H1 (cell line): ENCODE results near the gene SERTAD2. TPM values are rescaled to one million over a fixed set of nuclear protein-coding genes. Genes with fewer than 3 reads are reported as not detected.

Source experiments
- CTCF ChIA-PET: fragments of 300-600 bp; sonication (Branson Sonifier 250); formaldehyde crosslinking; loops from one replicate; lab custom pipeline; 2021; ENCODE audit not compliant: partially characterized antibody; lab: Charles Lee
- POLR2A ChIA-PET: fragments of 300-600 bp; sonication (Branson Sonifier 250); formaldehyde crosslinking; loops from one replicate; lab custom pipeline; 2021; ENCODE audit warnings: inconsistent platforms; ENCODE audit not compliant: partially characterized antibody; lab: Charles Lee
- DNase-seq, 2 experiments: peaks; one replicate each; pipeline versions ENCODE4 v3.0.0 to v3.0.0-alpha.2; 2010 to 2022; ENCODE audit warnings: low spot score in 2 of 2, low read depth in 1 of 2, mixed read lengths in 1 of 2
- FAIRE-seq: peaks from 2 replicates; lab custom pipeline; 2011; peaks lifted over from hg19 to GRCh38; lab: Jason Lieb, UNC
- H2AFZ ChIP-seq: 2 replicates; pipeline ENCODE4 v1.8.1; 2012; ENCODE audit warnings: low read length, inconsistent platforms
- H2AK5ac ChIP-seq: 2 replicates; pipeline ENCODE4 v1.6.1; 2013; ENCODE audit warnings: low read depth, low read length
- H2BK120ac ChIP-seq: replicated peaks from 2 replicates; pipeline ENCODE3; 2013; ENCODE audit warnings: low read depth, low read length, inconsistent platforms
- H2BK12ac ChIP-seq: 2 replicates; pipeline ENCODE4 v1.6.1; 2013; ENCODE audit warnings: low read depth, low read length
- H2BK15ac ChIP-seq: 2 replicates; pipeline ENCODE4 v1.6.1; 2013; ENCODE audit warnings: low read length
- H2BK20ac ChIP-seq: 2 replicates; pipeline ENCODE4 v1.6.1; 2013; ENCODE audit warnings: low read length
- H2BK5ac ChIP-seq: 2 replicates; pipeline ENCODE4 v1.6.1; 2013; ENCODE audit warnings: low read depth, low read length
- H3K14ac ChIP-seq: 2 replicates; pipeline ENCODE4 v1.6.1; 2013; ENCODE audit warnings: inconsistent platforms; ENCODE audit not compliant: insufficient read length
- H3K18ac ChIP-seq: 2 replicates; pipeline ENCODE4 v1.6.1; 2013; ENCODE audit warnings: low read length; ENCODE audit errors: extremely low read depth
- H3K23ac ChIP-seq: 2 replicates; pipeline ENCODE4 v1.6.1; 2013; ENCODE audit warnings: inconsistent platforms; ENCODE audit not compliant: insufficient read length
- H3K23me2 ChIP-seq: 2 replicates; pipeline ENCODE4 v1.6.1; 2013; ENCODE audit warnings: low read depth, low read length
- H3K27ac ChIP-seq: 2 replicates; pipeline ENCODE4 v1.6.1; 2011; ENCODE audit warnings: low read depth, low read length, inconsistent platforms
- H3K27me3 ChIP-seq, 4 experiments: replicated peaks in 1 of 4; 1 replicate in 1 of 4; 2 replicates in 3 of 4; pipeline versions ENCODE4 v1.6.1 to v1.8.1; 2011 to 2013; ENCODE audit warnings: low read length in 3 of 4, mild to moderate bottlenecking in 3 of 4, inconsistent platforms in 2 of 4, mixed read lengths in 2 of 4, moderate library complexity in 1 of 4; ENCODE audit not compliant: control insufficient read depth in 3 of 4, insufficient read depth in 3 of 4; ENCODE audit errors: extremely low read depth in 1 of 4
- H3K36me3 ChIP-seq, 4 experiments: 2 replicates each; pipeline versions ENCODE4 v1.6.1 to v1.8.1; 2011 to 2013; ENCODE audit warnings: mild to moderate bottlenecking in 4 of 4, low read length in 3 of 4, moderate library complexity in 2 of 4, control low read depth in 1 of 4, inconsistent platforms in 1 of 4; ENCODE audit not compliant: insufficient read depth in 4 of 4, control insufficient read depth in 2 of 4
- H3K4ac ChIP-seq: replicated peaks from 2 replicates; pipeline ENCODE3; 2013; ENCODE audit warnings: low read length, low read depth, mixed read lengths, inconsistent platforms; ENCODE audit not compliant: insufficient read length
- H3K4me1 ChIP-seq, 4 experiments: replicated peaks in 1 of 4; 1 replicate in 1 of 4; 2 replicates in 3 of 4; pipeline versions ENCODE4 v1.6.1 to v1.8.1; 2011 to 2013; ENCODE audit warnings: low read length in 3 of 4, inconsistent platforms in 2 of 4, mixed read lengths in 1 of 4; ENCODE audit not compliant: insufficient read depth in 4 of 4, control insufficient read depth in 3 of 4
- H3K4me2 ChIP-seq, 2 experiments: 2 replicates each; pipeline versions ENCODE4 v1.6.1 to v1.8.1; 2011 to 2013; ENCODE audit warnings: low read depth in 2 of 2, low read length in 2 of 2, control low read depth in 1 of 2, inconsistent platforms in 1 of 2, mild to moderate bottlenecking in 1 of 2; ENCODE audit not compliant: insufficient read depth in 1 of 2
- H3K4me3 ChIP-seq, 4 experiments: fragments of 200-600, 300-600 bp in 1 of 4; sonication (generic), shearing (Covaris generic), sonication (Bioruptor Twin) in 1 of 4; 2 replicates each; pipeline versions ENCODE4 v1.5.1 to v1.8.1; 2011 to 2016; ENCODE audit warnings: low read length in 4 of 4, low read depth in 3 of 4, control low read depth in 2 of 4, inconsistent platforms in 2 of 4, mild to moderate bottlenecking in 2 of 4, mixed read lengths in 1 of 4, moderate library complexity in 1 of 4; ENCODE audit not compliant: insufficient read depth in 2 of 4; ENCODE audit errors: extremely low read depth in 1 of 4
- H3K56ac ChIP-seq: replicated peaks from 2 replicates; pipeline ENCODE3; 2013; ENCODE audit warnings: low read depth, mild to moderate bottlenecking, mixed read lengths, low read length, inconsistent platforms; ENCODE audit not compliant: insufficient read length
- H3K79me1 ChIP-seq: 2 replicates; pipeline ENCODE4 v1.6.1; 2013; ENCODE audit warnings: low read depth, low read length, control low read depth
- H3K79me2 ChIP-seq, 2 experiments: 2 replicates each; pipeline versions ENCODE4 v1.6.1 to v1.8.1; 2012 to 2013; ENCODE audit warnings: low read length in 2 of 2, mild to moderate bottlenecking in 2 of 2, inconsistent platforms in 1 of 2; ENCODE audit not compliant: insufficient read depth in 2 of 2, control insufficient read depth in 1 of 2
- H3K9ac ChIP-seq, 4 experiments: replicated peaks in 1 of 4; 1 replicate in 1 of 4; 2 replicates in 3 of 4; pipeline versions ENCODE4 v1.6.1 to v1.8.1; 2011 to 2013; ENCODE audit warnings: low read depth in 3 of 4, low read length in 3 of 4, control low read depth in 2 of 4, mild to moderate bottlenecking in 2 of 4, moderate library complexity in 2 of 4, inconsistent platforms in 1 of 4; ENCODE audit errors: extremely low read depth in 1 of 4
- H3K9me3 ChIP-seq, 2 experiments: 2 replicates each; pipeline versions ENCODE4 v1.6.1 to v1.8.1; 2012 to 2013; ENCODE audit warnings: mild to moderate bottlenecking in 2 of 2, moderate library complexity in 2 of 2, control low read depth in 1 of 2, inconsistent platforms in 1 of 2, low read depth in 1 of 2, low read length in 1 of 2, mixed read lengths in 1 of 2; ENCODE audit not compliant: insufficient read depth in 2 of 2
- H4K20me1 ChIP-seq, 2 experiments: replicated peaks in 1 of 2; 2 replicates each; pipeline versions ENCODE3 to v1.8.1; 2011 to 2013; ENCODE audit warnings: inconsistent platforms in 2 of 2, low read length in 2 of 2, mild to moderate bottlenecking in 1 of 2; ENCODE audit not compliant: insufficient read depth in 2 of 2, control insufficient read depth in 1 of 2
- H4K5ac ChIP-seq: 2 replicates; pipeline ENCODE4 v1.6.1; 2013; ENCODE audit warnings: low read length, low read depth, mixed read lengths, inconsistent platforms; ENCODE audit not compliant: insufficient read length
- H4K8ac ChIP-seq: 2 replicates; pipeline ENCODE4 v1.8.0; 2013; ENCODE audit warnings: mild to moderate bottlenecking, moderate library complexity, low read length, inconsistent platforms; ENCODE audit not compliant: insufficient read depth; ENCODE audit errors: extremely low read depth
- H4K91ac ChIP-seq: replicated peaks from 2 replicates; pipeline ENCODE3; 2013; ENCODE audit warnings: low read length, mixed read lengths, inconsistent platforms; ENCODE audit not compliant: insufficient read length
- CEBPB ChIP-seq: IDR thresholded peaks from 2 replicates; pipeline ENCODE4 v1.6.1; 2012; ENCODE audit warnings: low read depth, low read length
- PHF8 ChIP-seq: fragments of 200-600 bp; sonication (generic); conservative IDR thresholded peaks from 2 replicates; pipeline ENCODE4 v1.7.1; 2012; ENCODE audit warnings: low read depth, mild to moderate bottlenecking, inconsistent platforms, low read length, moderate library complexity
- WGBS, 2 experiments: shearing (Covaris generic) in 1 of 2; methylation state at CpG; one replicate each; pipeline versions ENCODE4 v1.1.6 to v1.1.7; 2013 to 2015; ENCODE audit warnings: low lambda C conversion rate in 2 of 2, mixed read lengths in 2 of 2, inconsistent platforms in 1 of 2, low coverage in 1 of 2, missing lambda C conversion rate in 1 of 2; ENCODE audit not compliant: insufficient replicate concordance in 2 of 2, insufficient coverage in 1 of 2, insufficient read length in 1 of 2; ENCODE audit errors: extremely low coverage in 1 of 2, missing lambda C conversion rate in 1 of 2; 5-methylcytosine and 5-hydroxymethylcytosine counted together
- polyA plus RNA-seq, 7 experiments: library from polyadenylated mRNA; depleted of rRNA in 3 of 7; stranded (reverse) in 5 of 7; unstranded in 2 of 7; fragments of >200 nt in 5 of 7; fragments of 200-250 nt in 2 of 7; gene quantifications; 1 replicate in 5 of 7; 2 replicates in 1 of 7; 4 replicates in 1 of 7; pipeline versions ENCODE4 v1.2.1 to v1.2.3, GENCODE V29; 2011 to 2013; ENCODE audit warnings: missing spikeins in 2 of 7, mixed read lengths in 2 of 7
- total RNA-seq: library from RNA; stranded (reverse); fragmentation: NEBNext Ultra II Directional; extraction: Animal tissue kit (Norgen Biotek cat#: 25700); gene quantifications from 2 replicates; pipeline ENCODE4 v1.2.1, GENCODE V29; 2021

Gene SERTAD2
- total and polyA plus RNA-seq, 2 of the 8 experiments (the other 6 are each of a cell fraction or from before 2014, with no cell fraction given) = 2.9 to 4.5 TPM

GRCh38 chr2:64698177-64698643, 44.5 kb upstream of the SERTAD2 start:
- H3K4me1 ChIP-seq = peaks cover 0 to 7% (median 0%) of the 10 kb centered on the region in 4 experiments; a peak in 1 of 7 replicates
- H2BK20ac ChIP-seq = no peak overlapping the region
- H3K4me3 ChIP-seq = no peak overlapping the region
- no peak overlapping the region for H3K9ac ChIP-seq
- no peaks in the 10 kb centered on the region for H3K79me1 ChIP-seq
- WGBS, 2 experiments = 92% methylated on average over 2 of the region's 2 CpGs; no CpG with 5 or more reads in 1 of the 2 experiments
- H4K5ac ChIP-seq = no peak overlapping the region
- DNase-seq (no peak), FAIRE-seq (no peak)
- H3K4ac ChIP-seq = no peak overlapping the region
- TF ChIP-seq PHF8 = no peak
- TF ChIP-seq CEBPB = 0 out of 2 replicates have a peak, but pooled peaks have one; percentile 4
- ChIA-PET POLR2A (no interaction called here), CTCF (interaction anchor here (1.5 kb wide), 1 partner anchor 52 kb away, joined by 3 read pairs; no protein-coding TSS in a partner anchor)
- no peak overlapping the region for H3K4me2 ChIP-seq
- H3K27ac ChIP-seq = no peak overlapping the region
- no peaks in the 10 kb centered on the region for H3K23me2 ChIP-seq
- no peak overlapping the region for H2BK5ac ChIP-seq
- H3K18ac ChIP-seq = no peak overlapping the region
- H2BK15ac ChIP-seq = no peak overlapping the region
- H2AFZ ChIP-seq = no peak overlapping the region
- H3K14ac ChIP-seq = no peak overlapping the region
- no peaks in the 10 kb centered on the region for H4K20me1 ChIP-seq
- H3K36me3 ChIP-seq = no peaks in the 10 kb centered on the region
- H4K91ac ChIP-seq = no peak overlapping the region
- no peaks in the 10 kb centered on the region for H3K27me3 ChIP-seq
- H2BK120ac ChIP-seq = no peak overlapping the region
- no peak overlapping the region for H3K23ac ChIP-seq
- no peak overlapping the region for H4K8ac ChIP-seq
- no peak overlapping the region for H2AK5ac ChIP-seq
- no peak overlapping the region for H2BK12ac ChIP-seq
- H3K9me3 ChIP-seq = no peaks in the 10 kb centered on the region
- H3K79me2 ChIP-seq = no peaks in the 10 kb centered on the region
- no peak overlapping the region for H3K56ac ChIP-seq
